Erythroblast (primary cell): Measurements from ENCODE around the gene PRSS8.

ENCODE experiments used
- GATA1 ChIP-seq: IDR thresholded peaks from 2 replicates; pipeline ENCODE4 v1.6.1; 2011; ENCODE audit warnings: low read depth, mild to moderate bottlenecking, control low read depth, low read length, moderate library complexity
- POLR2A ChIP-seq: IDR thresholded peaks from 2 replicates; pipeline ENCODE4 v1.6.1; 2011; ENCODE audit warnings: mild to moderate bottlenecking, low read length

DNA sequence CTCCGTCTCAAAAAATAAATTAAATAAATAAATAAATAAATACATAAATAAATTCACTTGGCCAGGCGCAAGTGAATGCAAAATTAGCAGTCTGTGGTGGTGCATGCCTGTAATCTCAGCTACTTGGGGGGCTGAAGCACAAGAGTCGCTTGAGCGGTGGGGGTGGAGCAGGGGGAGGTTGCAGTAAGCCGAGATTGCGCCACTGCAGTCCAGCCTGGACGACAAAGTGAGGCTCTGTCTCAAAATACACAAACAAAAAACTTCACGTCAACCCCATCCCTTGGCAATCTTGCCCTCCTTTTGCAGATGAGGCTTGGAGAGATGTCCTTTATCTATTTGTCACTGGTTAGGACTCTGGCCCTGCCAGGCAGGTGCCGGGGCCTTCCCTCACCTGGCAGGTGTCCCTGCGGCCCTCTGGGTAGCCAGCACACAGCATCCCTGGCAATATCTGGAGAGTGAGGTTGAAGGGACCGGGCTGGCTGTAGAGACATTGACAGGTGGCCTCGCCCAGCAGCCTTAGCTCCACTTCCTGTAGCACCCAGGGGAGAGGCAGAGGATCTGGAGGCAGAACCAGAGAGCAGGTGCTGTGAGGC is 10.0 kb upstream of the PRSS8 start:
- TF ChIP-seq POLR2A (no peak), GATA1 (no peak)
